Measurements from ENCODE around the gene ATF7.

Gene ATF7

DNA sequence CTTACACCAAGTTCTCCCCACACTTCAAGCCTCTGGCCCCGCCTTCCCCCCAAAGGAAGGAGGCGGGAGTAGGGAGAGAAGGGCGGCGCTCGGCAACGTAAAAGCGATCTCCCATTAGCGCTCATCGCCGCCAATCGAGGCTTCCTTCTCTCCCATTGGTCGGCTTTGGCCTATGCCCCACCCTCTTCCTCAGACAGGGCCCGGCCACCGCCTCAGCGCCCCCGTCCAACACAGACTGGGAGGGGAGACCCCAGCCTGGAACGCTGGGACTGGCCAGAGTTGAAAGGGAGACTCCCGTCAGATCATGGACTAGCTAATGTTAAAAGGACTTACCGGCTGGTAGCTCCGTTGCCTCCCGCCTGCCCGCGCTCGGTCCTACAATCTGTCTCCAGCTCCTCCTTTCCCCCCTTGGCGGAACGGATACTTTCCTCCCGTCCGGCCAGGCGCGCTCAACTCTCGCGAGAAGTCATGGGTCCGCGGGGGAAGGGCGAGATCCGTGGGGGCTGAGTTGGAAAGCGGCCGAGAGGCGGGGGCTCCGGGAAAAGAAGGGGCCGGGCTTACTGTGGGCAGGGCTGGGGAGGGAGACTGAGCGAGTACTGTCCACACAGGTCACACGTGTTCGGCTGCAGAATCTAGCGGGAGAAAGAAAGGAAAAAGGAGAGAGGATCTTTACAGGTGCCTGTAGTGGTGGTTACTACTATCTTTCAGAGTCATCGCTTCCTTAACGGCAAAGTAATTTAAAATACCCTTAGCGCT lies at the start of gene ATF7:
Gene ATF7, minus strand, starts transcription at position 437 of the 756 bp plus-strand sequence. CDS start 25,382 bp downstream, outside the sequence.
- TF ChIP-seq, protein P1, sequence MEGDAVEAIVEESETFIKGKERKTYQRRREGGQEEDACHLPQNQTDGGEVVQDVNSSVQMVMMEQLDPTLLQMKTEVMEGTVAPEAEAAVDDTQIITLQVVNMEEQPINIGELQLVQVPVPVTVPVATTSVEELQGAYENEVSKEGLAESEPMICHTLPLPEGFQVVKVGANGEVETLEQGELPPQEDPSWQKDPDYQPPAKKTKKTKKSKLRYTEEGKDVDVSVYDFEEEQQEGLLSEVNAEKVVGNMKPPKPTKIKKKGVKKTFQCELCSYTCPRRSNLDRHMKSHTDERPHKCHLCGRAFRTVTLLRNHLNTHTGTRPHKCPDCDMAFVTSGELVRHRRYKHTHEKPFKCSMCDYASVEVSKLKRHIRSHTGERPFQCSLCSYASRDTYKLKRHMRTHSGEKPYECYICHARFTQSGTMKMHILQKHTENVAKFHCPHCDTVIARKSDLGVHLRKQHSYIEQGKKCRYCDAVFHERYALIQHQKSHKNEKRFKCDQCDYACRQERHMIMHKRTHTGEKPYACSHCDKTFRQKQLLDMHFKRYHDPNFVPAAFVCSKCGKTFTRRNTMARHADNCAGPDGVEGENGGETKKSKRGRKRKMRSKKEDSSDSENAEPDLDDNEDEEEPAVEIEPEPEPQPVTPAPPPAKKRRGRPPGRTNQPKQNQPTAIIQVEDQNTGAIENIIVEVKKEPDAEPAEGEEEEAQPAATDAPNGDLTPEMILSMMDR (conservative IDR thresholded peaks at IDR 0.05; ENCODE audit: low read depth, low read length): no peak
- peak; percentile 88 for DNase-seq (ENCODE audit: low read depth)
- peak within 1 kb of the TSS; percentile 95 for H3K4me3 ChIP-seq (ENCODE audit: low read length)

DNA sequence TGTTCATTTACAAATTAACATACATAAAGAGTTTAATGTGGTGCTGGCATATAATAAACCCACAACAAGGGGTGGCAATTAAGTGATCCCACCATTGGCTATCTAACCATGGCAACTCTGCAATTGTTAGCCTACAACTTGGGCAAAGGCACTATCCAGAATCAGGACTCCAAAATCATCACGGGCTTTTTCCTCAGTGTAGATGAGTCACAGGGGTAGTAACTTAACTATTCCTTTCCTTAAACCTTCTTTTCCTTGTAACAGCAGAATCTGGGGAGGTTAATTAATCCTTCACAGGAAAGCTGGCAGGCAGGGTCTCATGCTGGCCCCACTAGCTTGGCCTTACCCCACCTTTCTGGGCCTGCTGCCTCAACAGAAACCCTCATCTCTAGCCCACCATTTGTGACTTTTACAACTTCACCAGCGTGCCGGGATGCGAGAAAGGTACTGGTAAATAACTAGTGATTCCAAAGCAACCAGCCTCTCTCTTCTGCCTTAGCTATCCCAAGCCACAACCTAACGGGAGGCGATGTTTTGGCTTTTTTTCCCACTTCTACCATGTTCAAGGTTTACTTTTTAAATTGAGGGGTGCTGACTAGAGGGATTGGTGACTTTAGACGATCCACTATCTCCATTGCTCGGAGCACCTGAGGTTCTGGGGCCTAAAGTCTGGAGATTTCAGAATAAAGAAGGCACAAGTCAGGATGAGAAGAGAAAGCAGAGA lies 49.0 kb upstream of the ATF7 start:
- no peak for DNase-seq (ENCODE audit: low read depth)
- TF ChIP-seq, protein P1 (conservative IDR thresholded peaks at IDR 0.05; ENCODE audit: low read depth, low read length): no peak
- H3K4me3 ChIP-seq (ENCODE audit: low read length): peak overlapping the region; percentile 89

DNA sequence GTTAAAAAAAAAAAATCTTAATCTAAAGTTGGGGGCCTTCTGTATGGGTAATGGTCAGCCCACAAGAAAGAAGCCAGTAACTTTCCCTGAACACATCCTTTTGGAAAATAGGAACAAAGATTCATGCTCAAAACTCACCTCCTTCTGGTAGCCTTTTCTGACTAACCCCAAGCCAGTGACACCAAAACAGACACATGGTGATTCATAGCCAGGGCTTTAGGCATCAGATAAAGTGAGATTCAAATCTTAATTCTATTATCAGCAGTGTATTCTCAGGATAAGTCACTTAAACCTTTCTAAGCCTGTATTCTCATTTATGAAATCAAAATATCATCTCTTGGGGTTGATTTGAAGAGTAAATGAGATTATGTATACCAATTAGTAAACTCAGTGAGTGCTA lies 44.8 kb upstream of the ATF7 start:
- H3K4me3 ChIP-seq (ENCODE audit: low read length): no peak overlapping the region
- TF ChIP-seq, protein P1 (conservative IDR thresholded peaks at IDR 0.05; ENCODE audit: low read depth, low read length): no peak
- no peak for DNase-seq (ENCODE audit: low read depth)

DNA sequence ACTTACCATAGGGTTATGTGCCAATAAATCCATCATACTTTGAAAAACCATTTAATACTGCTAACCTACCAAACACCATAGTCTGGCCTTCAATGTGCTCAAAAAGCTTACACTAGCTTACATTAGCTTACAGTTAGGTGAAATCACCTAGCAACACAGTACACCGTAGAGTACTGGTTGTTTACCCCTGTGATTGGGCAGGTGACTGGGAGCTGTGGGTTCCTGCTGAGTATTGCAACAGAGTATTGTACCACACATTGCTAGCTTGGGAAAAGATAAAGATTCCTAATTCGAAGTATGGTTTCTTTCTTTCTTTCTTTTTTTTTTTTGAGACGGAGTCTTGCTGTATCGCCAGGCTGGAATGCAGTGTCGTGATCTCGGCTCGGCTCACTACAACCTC lies 44.1 kb upstream of the ATF7 start:
- no peak overlapping the region for H3K4me3 ChIP-seq (ENCODE audit: low read length)
- TF ChIP-seq, protein P1 (conservative IDR thresholded peaks at IDR 0.05; ENCODE audit: low read depth, low read length): no peak
- no peak for DNase-seq (ENCODE audit: low read depth)

DNA sequence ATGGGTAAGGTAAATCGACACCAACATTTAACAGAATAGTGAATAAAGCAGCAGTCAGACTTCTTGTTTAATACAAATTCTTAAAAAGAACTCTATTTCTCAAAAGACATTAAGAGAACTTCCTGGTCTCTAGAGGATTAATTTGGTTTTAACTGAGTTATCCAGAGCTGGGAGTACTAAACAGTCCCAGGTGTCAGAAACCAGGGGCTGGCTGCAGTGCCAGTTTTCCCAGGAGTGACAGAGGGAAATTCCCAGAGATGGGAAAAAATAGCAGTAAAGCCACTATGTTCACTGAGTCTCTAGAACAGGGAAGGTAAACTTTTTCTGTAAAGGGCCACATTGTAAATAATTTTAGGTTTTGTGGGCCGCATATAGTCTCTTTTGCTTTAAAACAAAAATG lies 40.9 kb upstream of the ATF7 start:
- no peak overlapping the region for H3K4me3 ChIP-seq (ENCODE audit: low read length)
- DNase-seq (ENCODE audit: low read depth): no peak
- TF ChIP-seq, protein P1 (conservative IDR thresholded peaks at IDR 0.05; ENCODE audit: low read depth, low read length): no peak

DNA sequence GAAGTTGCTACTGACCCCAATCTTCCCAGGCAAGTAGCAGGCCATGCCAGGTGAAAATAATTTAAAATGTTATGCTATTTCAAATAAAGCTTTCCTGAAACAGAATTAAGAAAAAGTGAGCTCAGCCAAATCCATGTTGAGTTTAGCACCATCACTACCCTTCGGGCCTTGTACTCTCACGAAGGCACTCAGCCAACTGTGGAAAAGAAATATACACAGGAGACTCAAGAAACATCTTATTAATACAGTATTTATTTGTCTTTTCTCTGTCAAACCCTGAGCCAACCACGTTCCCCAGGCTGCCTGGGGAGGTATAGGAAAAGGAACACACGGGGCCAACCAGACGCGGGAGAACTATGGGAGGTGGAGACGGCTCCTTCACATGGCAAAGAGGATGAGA lies 38.8 kb upstream of the ATF7 start:
- DNase-seq (ENCODE audit: low read depth): no peak
- H3K4me3 ChIP-seq (ENCODE audit: low read length): no peak overlapping the region
- TF ChIP-seq, protein P1 (conservative IDR thresholded peaks at IDR 0.05; ENCODE audit: low read depth, low read length): no peak

Data from retinal pigment epithelial cell (primary cell).